Activated naive CD4-positive, alpha-beta T cell treated with anti-CD3 and anti-CD28 coated beads, Interleukin-2, amount 50 U/mL, for 72 hours (primary cell): ENCODE measurements around the gene PRKN. TPM values are rescaled to one million over a fixed set of nuclear protein-coding genes. Genes with fewer than 3 reads are reported as not detected.

Experiments used
- ATAC-seq, 2 donors: fragments of 150-1000 bp; cut with Tn5 transposase; 2 replicates each; pipeline ENCODE4 v1.10.0; 2021; ENCODE audit warnings: mild to moderate bottlenecking in 2 of 2, moderate library complexity in 2 of 2
- DNase-seq, 2 donors: peaks; one replicate each; pipeline ENCODE4 v3.0.0; 2021 to 2022; ENCODE audit warnings: low spot score in 2 of 2
- H3K27ac Mint-ChIP-seq, 2 donors: one replicate each; pipeline ENCODE4 v1.8.0; 2022; ENCODE audit warnings: mild to moderate bottlenecking in 2 of 2, mixed read lengths in 2 of 2
- H3K36me3 Mint-ChIP-seq, 2 donors: one replicate each; pipeline ENCODE4 v1.8.0; 2022; ENCODE audit warnings: mixed read lengths in 2 of 2
- H3K9me3 Mint-ChIP-seq, 2 donors: one replicate each; pipeline ENCODE4 v1.8.0; 2022; ENCODE audit warnings: mixed read lengths in 2 of 2
- total RNA-seq, 2 donors: library from RNA; stranded (reverse); gene quantifications; one replicate each; pipeline ENCODE4 v1.2.3, GENCODE V29; 2022

Gene PRKN
- total RNA-seq, 2 donors from 2014 or later: 0.57 to 4.1 TPM

DNA sequence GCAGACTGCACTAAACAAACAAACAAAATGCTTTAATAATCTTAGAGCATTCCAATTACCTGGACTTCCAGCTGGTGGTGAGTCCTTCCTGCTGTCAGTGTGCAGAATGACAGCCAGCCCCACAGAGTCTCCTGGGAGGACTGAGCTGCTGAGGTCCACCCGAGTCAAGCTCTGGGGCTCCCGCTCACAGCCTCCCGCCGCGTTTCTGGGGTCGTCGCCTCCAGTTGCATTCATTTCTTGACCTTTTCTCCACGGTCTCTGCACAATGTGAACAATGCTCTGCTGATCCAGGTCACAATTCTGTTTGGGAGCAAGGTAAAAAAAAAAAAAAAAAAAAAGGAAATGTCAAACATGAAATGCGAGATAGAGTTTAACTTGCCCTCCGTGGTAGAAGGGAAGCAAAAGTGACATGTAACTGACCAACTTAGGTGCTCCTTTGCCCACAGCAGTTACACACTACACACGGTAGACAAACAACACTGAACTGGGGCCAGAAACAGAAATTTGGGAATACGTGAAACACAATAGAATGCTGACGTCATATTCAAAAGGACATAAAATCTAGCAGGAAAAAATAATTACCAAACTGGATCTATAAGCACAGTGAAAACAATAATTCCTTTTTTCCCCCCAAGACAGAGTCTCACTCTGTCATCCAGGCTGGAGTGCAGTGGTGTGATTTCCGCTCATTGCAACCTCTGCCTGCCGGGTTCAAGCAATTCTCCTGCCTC is 464.9 kb downstream of the PRKN start:
- H3K27ac Mint-ChIP-seq: no peak overlapping the region
- H3K36me3 Mint-ChIP-seq: no peaks in the 10 kb centered on the region
- H3K9me3 Mint-ChIP-seq: peaks cover 7 to 11% of the 10 kb centered on the region in 2 donors
- no peak for DNase-seq
- ATAC-seq: no peak

DNA sequence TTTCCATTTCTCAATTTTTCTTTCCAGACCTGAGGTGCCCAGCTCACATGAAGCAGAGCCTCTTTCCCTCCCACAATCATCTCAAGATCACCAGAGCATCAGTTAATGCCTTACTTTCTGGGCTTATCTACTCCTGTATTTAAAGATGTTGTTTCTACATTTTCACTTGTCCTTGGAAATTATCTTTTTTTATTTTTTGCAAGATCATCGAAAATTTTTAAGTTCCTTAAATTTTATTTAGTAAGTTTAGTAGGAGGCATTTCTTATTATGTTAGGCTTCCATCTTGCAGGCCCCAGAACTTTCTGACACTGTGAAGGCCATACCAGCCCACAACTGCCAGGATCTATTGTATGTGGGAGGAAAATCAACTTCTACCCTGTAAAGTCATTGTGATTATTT is 466.0 kb downstream of the PRKN start:
- DNase-seq (no peak), ATAC-seq (no peak)
- Mint-ChIP-seq H3K9me3 (peaks cover 7 to 11% of the 10 kb centered on the region in 2 donors), H3K27ac (no peak overlapping the region), H3K36me3 (no peaks in the 10 kb centered on the region)

DNA sequence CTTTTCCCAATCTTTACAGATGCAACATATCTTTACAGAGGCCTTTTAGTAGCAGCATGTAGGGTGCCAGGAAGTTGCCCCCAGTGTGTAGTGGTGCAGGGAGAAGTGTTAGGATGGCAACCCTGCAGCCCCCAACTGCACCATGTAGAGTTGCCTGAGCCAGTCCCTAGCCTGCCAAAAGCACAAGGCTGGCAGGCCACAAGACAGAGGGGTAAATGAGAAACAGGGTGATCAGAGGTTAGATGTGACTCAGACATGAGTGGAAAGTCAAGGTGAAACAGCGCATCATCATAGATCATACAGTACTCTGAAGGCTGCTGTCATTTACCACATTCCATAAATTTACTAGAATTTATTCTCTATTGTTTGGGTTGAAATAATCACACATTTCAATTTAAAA is 467.5 kb downstream of the PRKN start:
- peaks cover 7 to 9% of the 10 kb centered on the region in 2 donors for H3K9me3 Mint-ChIP-seq
- H3K36me3 Mint-ChIP-seq: no peaks in the 10 kb centered on the region
- ATAC-seq (peak; percentile 85 to 100), DNase-seq (peak in 1 of 2 donors; percentile 16)
- peak overlapping the region in 1 of 2 donors; percentile 50 for H3K27ac Mint-ChIP-seq

DNA sequence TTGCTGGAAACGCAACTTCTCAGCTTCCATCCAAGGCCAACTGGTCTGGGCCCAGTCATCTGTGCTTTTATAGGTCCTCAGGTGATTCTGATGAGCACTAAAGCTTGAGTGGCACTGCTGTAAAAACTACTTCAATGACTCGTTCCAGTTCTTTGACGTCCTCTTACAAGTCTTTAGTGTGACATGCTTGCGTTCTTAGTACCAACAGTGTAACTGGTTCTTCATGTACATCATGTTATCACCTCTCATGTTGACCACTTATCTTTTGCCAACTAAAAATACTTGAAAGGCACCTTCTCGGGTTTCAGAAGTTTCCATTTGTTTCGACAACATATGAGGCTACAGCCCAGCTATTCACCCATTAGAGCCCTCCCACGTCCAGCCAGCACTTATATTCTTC is 468.9 kb downstream of the PRKN start:
- DNase-seq (no peak), ATAC-seq (no peak)
- Mint-ChIP-seq H3K27ac (no peak overlapping the region), H3K36me3 (peaks cover 0 to 4% of the 10 kb centered on the region in 2 donors), H3K9me3 (no peaks in the 10 kb centered on the region)

DNA sequence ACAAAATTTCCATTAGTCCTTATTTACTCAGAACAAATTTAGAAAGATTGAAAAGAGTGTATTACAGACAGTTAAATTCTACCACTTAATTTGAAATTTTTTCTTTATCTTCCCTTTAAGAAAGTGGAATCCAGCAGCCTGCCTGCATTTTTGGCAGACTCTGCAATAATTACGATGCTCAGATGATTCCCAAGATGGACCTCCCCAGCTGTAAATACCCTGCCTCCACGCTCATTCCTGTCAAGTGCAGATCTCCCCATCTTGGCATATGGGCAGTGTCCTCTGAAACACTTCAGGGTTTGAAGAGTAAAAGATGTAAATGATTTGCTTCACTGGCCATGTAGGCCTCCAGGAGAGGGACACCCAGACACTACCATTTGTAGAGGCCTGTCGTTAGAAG is 471.2 kb downstream of the PRKN start:
- Mint-ChIP-seq H3K36me3 (peaks cover 0 to 4% of the 10 kb centered on the region in 2 donors), H3K27ac (no peak overlapping the region), H3K9me3 (no peaks in the 10 kb centered on the region)
- DNase-seq (no peak), ATAC-seq (no peak)

DNA sequence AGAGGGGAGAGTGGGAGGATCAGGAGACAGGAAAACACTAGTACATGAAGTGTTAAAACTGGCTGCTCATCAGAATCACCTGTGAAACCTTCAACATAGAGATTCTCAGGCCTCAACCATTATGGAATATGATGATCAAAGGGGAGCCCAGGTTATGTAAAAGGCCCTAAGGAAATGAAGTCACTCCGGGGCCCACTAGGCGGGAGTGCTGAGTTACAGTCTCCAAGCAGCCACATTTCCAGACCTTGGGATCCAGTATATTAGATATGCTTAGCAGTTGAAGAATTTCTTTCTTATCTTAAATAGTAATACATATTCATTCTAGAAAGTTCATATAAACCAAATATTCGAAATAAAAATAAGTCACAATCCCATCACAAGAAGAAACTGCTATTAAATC is 476.3 kb downstream of the PRKN start:
- ATAC-seq (no peak), DNase-seq (no peak)
- peaks cover 0 to 4% of the 10 kb centered on the region in 2 donors for H3K36me3 Mint-ChIP-seq
- H3K27ac Mint-ChIP-seq: no peak overlapping the region
- no peaks in the 10 kb centered on the region for H3K9me3 Mint-ChIP-seq

DNA sequence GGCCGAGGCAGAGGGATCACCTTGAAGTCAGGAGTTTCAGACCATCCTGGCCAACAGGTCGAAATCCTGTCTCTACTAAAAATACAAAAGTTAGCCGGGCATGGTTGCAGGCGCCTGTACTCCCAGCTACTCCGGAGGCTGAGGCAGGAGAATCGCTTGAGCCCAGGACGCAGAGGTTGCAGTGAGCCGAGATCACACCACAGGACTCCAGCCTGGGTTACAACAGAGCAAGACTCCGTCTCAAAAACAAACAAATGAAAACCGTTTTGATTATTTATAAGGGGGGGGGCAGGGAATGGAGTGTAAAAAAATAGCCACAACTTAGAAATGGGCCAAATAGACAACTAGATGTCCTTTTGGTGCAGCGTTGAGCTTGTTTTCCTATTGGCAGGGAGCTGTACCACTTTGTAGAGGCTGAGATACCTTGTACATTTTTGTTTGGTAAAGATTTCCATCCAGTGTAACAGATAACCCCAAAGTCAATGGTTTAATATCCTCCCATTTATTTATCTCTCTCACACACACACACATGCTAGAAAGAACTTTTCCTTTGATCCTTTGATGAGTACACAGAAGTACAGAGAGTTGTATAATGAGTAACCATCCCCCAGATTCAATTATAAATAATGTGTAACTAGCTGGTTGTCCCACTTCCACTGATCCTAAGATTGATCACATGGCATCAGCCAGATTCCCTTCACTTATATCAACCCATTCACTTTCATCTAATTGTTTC is 477.5 kb downstream of the PRKN start:
- no peaks in the 10 kb centered on the region for H3K9me3 Mint-ChIP-seq
- ATAC-seq (no peak), DNase-seq (no peak)
- H3K36me3 Mint-ChIP-seq: peaks cover 0 to 4% of the 10 kb centered on the region in 2 donors
- no peak overlapping the region for H3K27ac Mint-ChIP-seq

DNA sequence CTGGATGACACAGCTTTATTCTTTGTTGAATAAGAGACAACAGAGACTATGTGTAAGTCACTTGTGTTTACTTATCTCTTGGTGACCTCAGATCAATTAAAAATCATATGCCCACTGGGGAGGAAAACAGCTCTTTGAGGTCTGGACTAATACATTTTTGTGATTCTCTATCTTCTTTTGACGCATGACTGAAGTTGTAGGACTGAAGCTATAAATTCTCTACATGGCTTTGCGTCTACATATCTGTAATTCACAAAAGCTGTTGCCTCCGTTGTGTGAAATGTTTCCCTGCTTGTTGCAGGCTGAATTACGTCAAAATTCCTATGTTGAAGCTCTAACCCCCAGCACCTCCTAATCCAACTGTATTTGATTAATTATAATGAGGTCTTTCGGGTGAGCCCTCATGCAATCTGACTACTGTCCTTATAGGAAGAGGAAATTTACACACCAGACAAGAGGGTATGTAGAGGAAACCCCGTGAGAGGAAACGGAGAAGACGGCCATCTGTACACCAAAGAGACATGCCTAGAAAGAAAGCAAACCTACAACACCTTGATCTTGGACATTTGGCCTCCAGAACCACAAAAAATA is 481.6 kb downstream of the PRKN start:
- ATAC-seq: no peak
- no peak overlapping the region for H3K27ac Mint-ChIP-seq

DNA sequence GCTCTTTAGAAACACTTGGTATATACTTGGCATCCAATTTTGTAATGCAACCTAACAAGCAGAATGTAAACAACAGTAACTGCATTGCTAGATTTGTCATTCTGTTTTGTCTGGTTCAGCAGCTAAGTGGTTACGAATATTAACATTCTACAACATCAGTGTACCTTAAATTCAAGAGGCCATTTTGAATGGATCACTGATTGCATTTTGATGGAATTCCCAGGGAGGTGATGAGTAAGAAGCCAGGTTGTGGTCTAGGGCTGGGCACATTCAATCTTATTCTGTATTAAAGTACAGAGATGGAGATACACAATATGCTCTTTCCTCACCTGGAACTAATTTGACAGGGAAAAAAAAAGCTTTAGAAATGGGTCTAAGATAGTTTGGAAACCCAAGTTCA is 483.5 kb downstream of the PRKN start:
- ATAC-seq: no peak
- Mint-ChIP-seq H3K9me3 (peaks cover 0 to 3% of the 10 kb centered on the region in 2 donors), H3K27ac (no peak overlapping the region), H3K36me3 (no peaks in the 10 kb centered on the region)
- DNase-seq: no peak

More for the DNA sequence above, 481.6 kb downstream of the PRKN start:
- no peaks in the 10 kb centered on the region for H3K36me3 Mint-ChIP-seq
- no peak for DNase-seq
- peaks cover 0 to 3% of the 10 kb centered on the region in 2 donors for H3K9me3 Mint-ChIP-seq

DNA sequence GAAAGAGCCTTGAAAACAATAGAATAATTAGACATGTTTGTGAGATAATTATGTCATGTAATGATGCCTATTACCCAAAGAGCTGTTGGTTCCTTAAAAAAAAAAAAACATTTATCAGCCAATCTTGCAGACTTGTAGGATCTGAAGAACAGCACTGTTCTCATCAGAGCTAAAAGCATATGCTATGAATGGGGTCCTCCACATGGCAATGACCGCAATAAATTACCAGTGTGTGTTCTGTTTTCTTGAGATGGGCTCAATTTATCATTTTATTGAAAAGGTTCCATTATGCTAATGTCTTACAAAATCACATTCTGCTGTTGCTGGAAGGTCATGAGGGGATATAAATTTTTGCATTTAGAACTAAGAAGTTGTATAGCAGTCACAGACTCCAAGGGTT is 484.7 kb downstream of the PRKN start:
- Mint-ChIP-seq H3K36me3 (no peaks in the 10 kb centered on the region), H3K9me3 (peaks cover 0 to 3% of the 10 kb centered on the region in 2 donors), H3K27ac (no peak overlapping the region)
- ATAC-seq (no peak), DNase-seq (no peak)

DNA sequence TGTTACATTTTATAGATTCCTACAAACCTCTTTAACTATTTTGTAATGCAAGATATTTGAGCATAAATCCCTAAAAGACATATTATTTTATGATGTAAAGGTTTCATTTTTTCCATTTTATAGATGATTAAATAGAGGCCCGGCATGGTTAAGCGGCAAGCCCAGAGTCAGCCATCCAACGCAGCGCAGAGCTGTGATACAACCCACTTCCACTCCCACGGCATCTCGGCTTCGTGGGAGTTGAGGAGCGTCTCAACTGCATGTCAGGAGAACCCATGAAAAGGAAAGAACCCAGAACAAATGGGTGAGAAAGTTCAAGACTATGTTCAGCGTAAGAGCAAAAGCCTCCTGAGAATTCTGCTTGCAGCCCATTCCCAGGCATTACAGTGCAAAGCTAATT is 488.2 kb downstream of the PRKN start:
- DNase-seq: no peak

DNA sequence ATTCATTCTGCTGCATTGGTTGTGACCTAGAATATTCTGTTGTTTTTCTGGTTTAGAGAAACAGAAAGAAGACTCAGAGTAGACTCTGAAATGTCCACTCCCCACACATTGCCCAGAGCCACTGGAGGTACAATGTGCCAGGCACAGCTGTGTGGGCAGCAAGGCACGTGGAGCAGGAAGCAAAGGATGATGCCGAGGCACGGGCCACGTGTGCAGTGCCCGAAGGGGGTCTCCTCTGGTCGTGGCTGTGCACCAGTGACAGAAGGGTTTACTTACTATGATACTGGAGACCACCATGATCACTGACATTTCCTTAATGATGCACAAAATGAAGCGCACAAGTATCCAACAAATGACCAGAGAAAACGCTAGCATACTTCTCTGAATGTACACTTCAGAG is 488.9 kb downstream of the PRKN start:
- no peaks in the 10 kb centered on the region for H3K36me3 Mint-ChIP-seq

More for the DNA sequence above, 488.2 kb downstream of the PRKN start:
- no peak overlapping the region for H3K27ac Mint-ChIP-seq
- peaks cover 0 to 3% of the 10 kb centered on the region in 2 donors for H3K9me3 Mint-ChIP-seq
- H3K36me3 Mint-ChIP-seq: no peaks in the 10 kb centered on the region
- ATAC-seq: no peak

DNA sequence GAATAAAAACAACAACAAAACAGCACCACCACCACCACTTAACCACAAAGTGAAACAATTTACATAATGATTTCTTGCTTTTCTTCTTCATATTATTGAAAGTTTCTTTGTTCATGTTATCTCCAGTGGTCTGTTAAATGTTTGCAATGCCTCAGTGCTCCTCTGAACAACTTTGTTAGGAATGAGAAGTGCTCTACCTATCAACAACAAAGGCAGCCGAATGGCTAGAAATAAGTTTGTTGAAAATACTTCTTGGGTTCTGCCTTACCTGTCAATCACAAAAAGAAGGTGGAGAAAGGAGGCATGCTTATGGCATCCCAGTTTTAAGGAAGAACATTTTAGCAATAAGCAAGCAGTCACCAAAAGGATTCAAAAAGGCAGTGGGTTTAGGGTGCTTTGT is 490.2 kb downstream of the PRKN start:
- no peaks in the 10 kb centered on the region for H3K36me3 Mint-ChIP-seq

More for the DNA sequence above, 488.9 kb downstream of the PRKN start:
- no peak for DNase-seq
- ATAC-seq: no peak
- Mint-ChIP-seq H3K27ac (no peak overlapping the region), H3K9me3 (no peaks in the 10 kb centered on the region)

DNA sequence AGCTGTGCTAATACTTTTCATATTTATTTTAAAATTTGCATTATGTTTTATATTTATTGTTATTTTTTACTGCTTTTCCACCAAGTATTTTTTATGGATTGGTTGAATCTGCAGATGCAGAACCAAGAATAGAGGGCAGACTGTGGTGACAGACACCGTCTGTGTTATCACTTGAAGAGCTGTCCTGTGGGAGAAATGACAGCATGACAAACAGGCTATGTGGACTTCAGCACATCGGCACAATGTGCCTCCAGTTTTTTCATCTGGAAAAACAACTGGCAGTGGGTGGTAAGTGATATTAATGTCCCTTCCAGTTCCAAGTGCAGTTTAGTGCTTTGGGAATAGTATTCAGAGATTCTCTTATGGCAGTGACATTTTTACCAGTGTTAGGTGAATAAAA is 492.9 kb downstream of the PRKN start:
- Mint-ChIP-seq H3K9me3 (no peaks in the 10 kb centered on the region), H3K36me3 (no peaks in the 10 kb centered on the region), H3K27ac (no peak overlapping the region)
- ATAC-seq (no peak), DNase-seq (no peak)

More for the DNA sequence above, 490.2 kb downstream of the PRKN start:
- H3K27ac Mint-ChIP-seq: no peak overlapping the region
- DNase-seq: no peak
- no peaks in the 10 kb centered on the region for H3K9me3 Mint-ChIP-seq
- no peak for ATAC-seq

DNA sequence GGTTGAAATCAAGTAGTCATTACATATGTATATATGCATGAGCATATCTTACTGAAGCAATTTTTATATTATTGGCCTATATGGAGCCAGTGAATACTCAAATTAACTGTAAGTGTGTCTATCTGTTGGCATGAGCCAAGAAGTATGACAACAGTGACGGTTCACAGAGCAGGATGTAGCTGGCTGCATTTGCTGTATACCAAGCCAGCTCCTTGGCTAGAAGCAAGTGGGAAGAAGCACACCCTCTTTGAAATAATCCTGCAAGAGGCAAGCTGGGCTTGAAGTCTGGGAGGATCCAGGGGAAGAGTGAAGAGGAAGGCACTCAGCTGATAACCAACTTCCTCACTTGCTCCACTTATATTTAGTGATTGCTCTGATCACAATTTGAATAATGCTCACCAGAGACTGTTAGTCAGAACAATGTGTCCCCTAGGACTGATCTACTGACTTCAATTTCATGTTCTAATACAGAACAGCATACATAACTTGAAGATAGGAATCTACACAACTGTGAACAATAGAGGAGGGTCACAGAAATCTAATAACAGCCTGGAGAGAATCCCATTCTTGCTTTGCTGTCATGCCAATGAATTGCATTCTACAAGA is 497.3 kb downstream of the PRKN start:
- peaks cover 3 to 5% of the 10 kb centered on the region in 2 donors for H3K9me3 Mint-ChIP-seq
- no peak for DNase-seq
- H3K27ac Mint-ChIP-seq: no peak overlapping the region
- ATAC-seq: no peak
- no peaks in the 10 kb centered on the region for H3K36me3 Mint-ChIP-seq

DNA sequence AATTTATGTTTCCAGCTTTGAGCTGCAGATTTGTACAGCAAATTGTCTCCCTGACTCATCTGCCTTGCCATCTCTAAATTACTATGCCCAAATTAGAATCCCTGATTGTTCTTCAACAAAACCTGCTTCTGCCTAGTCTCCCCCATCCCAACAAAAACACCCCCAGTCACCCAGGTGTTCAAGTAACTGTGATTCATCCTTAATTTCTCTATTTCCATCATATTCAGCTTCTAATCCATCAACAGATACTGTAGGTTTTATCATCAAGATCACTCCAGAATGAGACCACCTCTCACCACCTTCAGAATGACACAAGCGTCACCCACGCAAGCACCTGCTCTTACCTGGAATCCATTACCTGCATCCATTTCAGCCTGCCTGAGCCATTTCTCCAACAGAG is 498.5 kb downstream of the PRKN start:
- no peak overlapping the region for H3K27ac Mint-ChIP-seq
- no peaks in the 10 kb centered on the region for H3K36me3 Mint-ChIP-seq
- DNase-seq (no peak), ATAC-seq (no peak)
- peaks cover 3 to 5% of the 10 kb centered on the region in 2 donors for H3K9me3 Mint-ChIP-seq

DNA sequence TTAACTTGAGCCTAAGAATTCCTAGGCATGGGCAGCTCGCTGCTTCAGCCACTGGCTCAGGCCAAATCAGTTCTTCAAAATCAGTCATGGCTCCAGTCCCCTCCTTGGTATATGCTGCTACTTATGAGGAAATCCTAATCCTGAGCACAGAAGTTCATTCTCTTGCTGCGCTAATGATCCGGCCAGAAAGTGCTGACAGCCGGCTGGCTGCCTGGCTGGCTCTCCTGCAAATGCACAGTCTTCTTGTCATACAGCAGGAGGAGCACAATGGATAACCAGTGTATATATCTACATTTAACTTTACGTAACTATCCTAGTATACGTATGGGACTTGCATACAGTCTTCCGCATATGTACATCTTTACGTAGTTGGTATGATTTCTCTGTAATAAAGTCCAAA is 500.8 kb downstream of the PRKN start:
- DNase-seq: no peak
- no peak for ATAC-seq
- Mint-ChIP-seq H3K9me3 (peaks cover 3 to 5% of the 10 kb centered on the region in 2 donors), H3K27ac (no peak overlapping the region), H3K36me3 (no peaks in the 10 kb centered on the region)
